Measurements from ENCODE around the gene CCNY.

Gene CCNY

GRCh38 chr10:35388682-35389081, 52.4 kb downstream of the CCNY start:
- POLR2A ChIA-PET: no interaction called here
- no peak overlapping the region for H3K4me3 ChIP-seq (ENCODE audit: low read depth, low read length)
- DNase-seq (ENCODE audit: low read depth, low spot score): no peak
- CTCF ChIA-PET: no interaction called here
- no peak for TF ChIP-seq CTCF (IDR thresholded peaks at IDR 0.05; ENCODE audit: insufficient read depth, low read length, missing control alignments)

DNA sequence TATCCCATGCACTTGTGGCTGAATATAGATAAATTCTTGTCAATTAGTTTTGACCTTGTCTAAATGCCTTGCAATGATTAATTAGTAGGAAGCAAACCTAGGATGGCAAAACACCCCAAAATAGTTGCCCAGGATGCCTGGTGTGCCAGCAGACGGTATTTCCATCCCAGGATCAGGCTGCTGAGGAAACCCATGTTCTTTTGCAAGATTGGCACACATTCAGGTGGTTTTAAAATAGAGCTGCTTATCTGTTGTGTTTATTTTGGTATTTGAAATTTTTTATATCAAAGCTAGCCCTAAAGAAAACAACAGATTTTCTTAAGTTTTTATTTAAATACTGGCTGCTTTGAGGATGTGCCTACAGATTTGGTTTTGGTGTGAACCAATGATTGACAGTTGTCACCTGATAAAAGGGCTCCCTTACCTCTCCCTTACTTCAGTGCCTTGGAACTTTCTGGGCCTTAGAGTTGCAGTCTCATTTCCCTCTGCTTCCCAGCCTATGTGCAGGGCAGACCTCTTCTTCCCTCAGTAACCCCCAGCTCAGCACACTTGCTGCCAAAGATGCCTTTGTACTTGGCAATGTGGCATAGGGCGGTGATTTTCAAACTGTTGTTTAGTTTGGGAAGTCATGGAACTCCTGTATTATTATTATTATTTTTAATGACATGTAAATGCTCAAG, 54.0 kb downstream of the CCNY start:
- POLR2A ChIA-PET: no interaction called here
- no peak for TF ChIP-seq CTCF (IDR thresholded peaks at IDR 0.05; ENCODE audit: insufficient read depth, low read length, missing control alignments)
- no peak for DNase-seq (ENCODE audit: low read depth, low spot score)
- no peak overlapping the region for H3K4me3 ChIP-seq (ENCODE audit: low read depth, low read length)
- CTCF ChIA-PET: interaction anchor here (0.9 kb wide), 1 partner anchor 10 kb away, joined by 3 read pairs; no protein-coding TSS in a partner anchor

DNA sequence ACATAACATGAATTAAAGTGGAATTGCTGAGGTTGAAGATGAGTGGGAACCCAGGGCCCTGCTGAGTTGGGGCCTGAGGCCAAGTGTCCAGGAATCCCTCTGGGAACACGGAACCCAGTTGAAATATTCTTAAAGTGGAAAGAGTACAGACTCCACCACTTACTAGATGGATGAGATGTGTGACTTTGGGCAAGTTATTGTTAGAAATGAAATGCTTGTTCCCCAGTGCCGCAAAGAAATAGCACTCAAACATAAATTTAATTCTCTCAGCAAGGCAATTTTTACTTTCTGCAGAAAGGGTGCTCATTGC, 54.5 kb downstream of the CCNY start:
- ChIA-PET POLR2A (no interaction called here), CTCF (no interaction called here)
- TF ChIP-seq CTCF (IDR thresholded peaks at IDR 0.05; ENCODE audit: insufficient read depth, low read length, missing control alignments): no peak
- DNase-seq (ENCODE audit: low read depth, low spot score): no peak
- no peak overlapping the region for H3K4me3 ChIP-seq (ENCODE audit: low read depth, low read length)

DNA sequence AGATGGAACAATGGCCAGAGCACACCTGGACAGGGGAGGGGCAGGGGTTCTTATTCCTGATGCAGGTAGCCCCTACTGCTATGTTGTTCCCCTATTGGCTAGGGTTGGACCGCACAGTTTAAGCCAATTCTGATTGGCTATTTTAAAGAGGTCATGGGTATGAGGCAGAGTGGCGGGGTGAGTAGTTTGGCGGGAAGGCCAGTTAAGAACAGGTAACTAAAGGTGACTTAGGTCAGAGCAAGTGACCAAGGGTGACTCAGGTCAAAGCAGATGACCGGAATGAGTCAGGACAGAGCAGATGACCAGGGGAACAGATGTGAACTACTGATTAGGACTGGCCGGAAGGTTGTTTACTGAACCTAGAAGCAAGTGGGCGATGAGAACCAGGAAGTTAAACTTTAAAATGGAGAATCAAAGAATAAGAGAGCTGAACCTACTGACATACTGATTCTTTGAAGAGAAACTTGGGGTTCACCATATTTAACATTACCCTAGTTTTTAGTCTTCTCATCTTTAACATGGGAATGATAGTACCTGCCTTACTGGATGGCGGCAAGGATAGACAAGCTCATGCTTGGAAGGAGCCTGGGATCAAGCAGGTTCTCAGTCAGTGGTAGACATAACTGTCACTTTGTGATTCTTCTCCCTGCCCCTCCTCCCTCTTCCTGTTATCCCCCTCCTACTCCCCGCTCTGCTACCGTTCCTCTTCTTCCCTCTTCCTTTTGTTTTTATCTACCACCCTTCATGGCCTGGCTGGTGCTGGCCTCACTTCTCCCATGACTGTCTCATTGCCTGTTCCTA, 55.0 kb downstream of the CCNY start:
- POLR2A ChIA-PET: no interaction called here
- no peak for TF ChIP-seq CTCF (IDR thresholded peaks at IDR 0.05; ENCODE audit: insufficient read depth, low read length, missing control alignments)
- no peak for DNase-seq (ENCODE audit: low read depth, low spot score)
- H3K4me3 ChIP-seq (ENCODE audit: low read depth, low read length): no peak overlapping the region
- CTCF ChIA-PET: no interaction called here

- TF ChIP-seq CTCF (IDR thresholded peaks at IDR 0.05; ENCODE audit: insufficient read depth, low read length, missing control alignments): no peak
- no peak overlapping the region for H3K4me3 ChIP-seq (ENCODE audit: low read depth, low read length)
- POLR2A ChIA-PET: no interaction called here
- CTCF ChIA-PET: no interaction called here
- no peak for DNase-seq (ENCODE audit: low read depth, low spot score)
These were observed 55.6 kb downstream of the CCNY start for GRCh38 chr10:35391954-35392262.

- ChIA-PET POLR2A (no interaction called here), CTCF (no interaction called here)
- H3K4me3 ChIP-seq (ENCODE audit: low read depth, low read length): no peak overlapping the region
- no peak for DNase-seq (ENCODE audit: low read depth, low spot score)
- no peak for TF ChIP-seq CTCF (IDR thresholded peaks at IDR 0.05; ENCODE audit: insufficient read depth, low read length, missing control alignments)
These were observed 56.3 kb downstream of the CCNY start for GRCh38 chr10:35392482-35393228.
